ENCODE results near the gene MBLAC2. TPM values are rescaled to one million over a fixed set of nuclear protein-coding genes. Genes with fewer than 3 reads are reported as not detected.

The MBLAC2 gene
- total and polyA plus RNA-seq, 2 experiments from 2014 or later, result 4.3 to 8.1 TPM

DNA sequence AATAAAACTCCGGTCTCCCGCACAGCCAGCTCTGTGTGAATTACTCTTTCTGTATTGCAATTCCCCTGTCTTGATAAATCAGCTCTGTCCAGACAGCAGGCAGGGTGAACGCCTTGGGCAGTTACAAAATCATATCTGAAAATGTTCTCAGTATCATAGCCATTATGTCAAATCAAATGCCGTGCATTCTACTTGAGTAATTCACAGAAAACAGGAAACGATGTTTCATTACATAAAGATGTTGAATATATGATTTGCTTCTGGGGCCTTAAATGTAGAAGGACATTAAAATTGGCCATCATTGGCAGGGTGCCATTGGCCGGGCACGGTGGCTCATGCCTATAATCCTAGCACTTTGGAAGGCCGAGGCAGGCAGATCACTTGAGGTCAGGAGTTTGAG, 8.6 kb upstream of the MBLAC2 start:
- Histone ChIP-seq H3K9me2 (ENCODE audit: insufficient read depth) (no peaks in the 10 kb centered on the region), H3K27ac (ENCODE audit: low read depth) (no peak overlapping the region), H4K20me1 (replicated peaks; ENCODE audit: insufficient read depth) (peaks cover 3% of the 10 kb centered on the region; the same call in 1 of the 2 replicates), H3K36me3 (ENCODE audit: insufficient read depth) (peaks cover 27% of the 10 kb centered on the region; the same call in 1 of the 2 replicates), H3F3A (replicated peaks; ENCODE audit: low read depth) (peaks cover 3% of the 10 kb centered on the region; the same call in 1 of the 2 replicates), H2AFZ (no peak overlapping the region), H3K4me1 (ENCODE audit: insufficient read depth) (peaks cover 27% of the 10 kb centered on the region), H3K4me3 (no peak overlapping the region), H3K4me2 (no peak overlapping the region), H3K79me2 (replicated peaks; ENCODE audit: insufficient read depth) (peaks cover 88% of the 10 kb centered on the region), H3K27me3 (ENCODE audit: insufficient read depth) (no peaks in the 10 kb centered on the region)
- ATAC-seq, result no peak
- peaks cover 50% of the 10 kb centered on the region for H3K4me1 Mint-ChIP-seq
- H3K27me3 Mint-ChIP-seq (ENCODE audit: insufficient read depth, low read depth, poor library complexity), result peaks cover 6% of the 10 kb centered on the region
- peak overlapping the region; percentile 92 for H3K27ac Mint-ChIP-seq
- TF ChIP-seq JUNB (IDR thresholded peaks at IDR 0.05; ENCODE audit: unreplicated experiment) (no peak), CREB1 (CRISPR knock-in tag; IDR thresholded peaks at IDR 0.05; ENCODE audit: low read depth) (no peak)
- TF ChIP-seq, protein P1, sequence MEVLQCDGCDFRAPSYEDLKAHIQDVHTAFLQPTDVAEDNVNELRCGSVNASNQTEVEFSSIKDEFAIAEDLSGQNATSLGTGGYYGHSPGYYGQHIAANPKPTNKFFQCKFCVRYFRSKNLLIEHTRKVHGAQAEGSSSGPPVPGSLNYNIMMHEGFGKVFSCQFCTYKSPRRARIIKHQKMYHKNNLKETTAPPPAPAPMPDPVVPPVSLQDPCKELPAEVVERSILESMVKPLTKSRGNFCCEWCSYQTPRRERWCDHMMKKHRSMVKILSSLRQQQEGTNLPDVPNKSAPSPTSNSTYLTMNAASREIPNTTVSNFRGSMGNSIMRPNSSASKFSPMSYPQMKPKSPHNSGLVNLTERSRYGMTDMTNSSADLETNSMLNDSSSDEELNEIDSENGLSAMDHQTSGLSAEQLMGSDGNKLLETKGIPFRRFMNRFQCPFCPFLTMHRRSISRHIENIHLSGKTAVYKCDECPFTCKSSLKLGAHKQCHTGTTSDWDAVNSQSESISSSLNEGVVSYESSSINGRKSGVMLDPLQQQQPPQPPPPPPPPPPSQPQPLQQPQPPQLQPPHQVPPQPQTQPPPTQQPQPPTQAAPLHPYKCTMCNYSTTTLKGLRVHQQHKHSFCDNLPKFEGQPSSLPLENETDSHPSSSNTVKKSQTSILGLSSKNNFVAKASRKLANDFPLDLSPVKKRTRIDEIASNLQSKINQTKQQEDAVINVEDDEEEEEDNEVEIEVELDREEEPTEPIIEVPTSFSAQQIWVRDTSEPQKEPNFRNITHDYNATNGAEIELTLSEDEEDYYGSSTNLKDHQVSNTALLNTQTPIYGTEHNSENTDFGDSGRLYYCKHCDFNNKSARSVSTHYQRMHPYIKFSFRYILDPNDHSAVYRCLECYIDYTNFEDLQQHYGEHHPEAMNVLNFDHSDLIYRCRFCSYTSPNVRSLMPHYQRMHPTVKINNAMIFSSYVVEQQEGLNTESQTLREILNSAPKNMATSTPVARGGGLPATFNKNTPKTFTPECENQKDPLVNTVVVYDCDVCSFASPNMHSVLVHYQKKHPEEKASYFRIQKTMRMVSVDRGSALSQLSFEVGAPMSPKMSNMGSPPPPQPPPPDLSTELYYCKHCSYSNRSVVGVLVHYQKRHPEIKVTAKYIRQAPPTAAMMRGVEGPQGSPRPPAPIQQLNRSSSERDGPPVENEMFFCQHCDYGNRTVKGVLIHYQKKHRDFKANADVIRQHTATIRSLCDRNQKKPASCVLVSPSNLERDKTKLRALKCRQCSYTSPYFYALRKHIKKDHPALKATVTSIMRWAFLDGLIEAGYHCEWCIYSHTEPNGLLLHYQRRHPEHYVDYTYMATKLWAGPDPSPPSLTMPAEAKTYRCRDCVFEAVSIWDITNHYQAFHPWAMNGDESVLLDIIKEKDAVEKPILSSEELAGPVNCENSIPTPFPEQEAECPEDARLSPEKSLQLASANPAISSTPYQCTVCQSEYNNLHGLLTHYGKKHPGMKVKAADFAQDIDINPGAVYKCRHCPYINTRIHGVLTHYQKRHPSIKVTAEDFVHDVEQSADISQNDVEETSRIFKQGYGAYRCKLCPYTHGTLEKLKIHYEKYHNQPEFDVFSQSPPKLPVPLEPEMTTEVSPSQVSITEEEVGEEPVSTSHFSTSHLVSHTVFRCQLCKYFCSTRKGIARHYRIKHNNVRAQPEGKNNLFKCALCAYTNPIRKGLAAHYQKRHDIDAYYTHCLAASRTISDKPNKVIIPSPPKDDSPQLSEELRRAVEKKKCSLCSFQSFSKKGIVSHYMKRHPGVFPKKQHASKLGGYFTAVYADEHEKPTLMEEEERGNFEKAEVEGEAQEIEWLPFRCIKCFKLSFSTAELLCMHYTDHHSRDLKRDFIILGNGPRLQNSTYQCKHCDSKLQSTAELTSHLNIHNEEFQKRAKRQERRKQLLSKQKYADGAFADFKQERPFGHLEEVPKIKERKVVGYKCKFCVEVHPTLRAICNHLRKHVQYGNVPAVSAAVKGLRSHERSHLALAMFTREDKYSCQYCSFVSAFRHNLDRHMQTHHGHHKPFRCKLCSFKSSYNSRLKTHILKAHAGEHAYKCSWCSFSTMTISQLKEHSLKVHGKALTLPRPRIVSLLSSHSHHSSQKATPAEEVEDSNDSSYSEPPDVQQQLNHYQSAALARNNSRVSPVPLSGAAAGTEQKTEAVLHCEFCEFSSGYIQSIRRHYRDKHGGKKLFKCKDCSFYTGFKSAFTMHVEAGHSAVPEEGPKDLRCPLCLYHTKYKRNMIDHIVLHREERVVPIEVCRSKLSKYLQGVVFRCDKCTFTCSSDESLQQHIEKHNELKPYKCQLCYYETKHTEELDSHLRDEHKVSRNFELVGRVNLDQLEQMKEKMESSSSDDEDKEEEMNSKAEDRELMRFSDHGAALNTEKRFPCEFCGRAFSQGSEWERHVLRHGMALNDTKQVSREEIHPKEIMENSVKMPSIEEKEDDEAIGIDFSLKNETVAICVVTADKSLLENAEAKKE (CRISPR knock-in tag; IDR thresholded peaks at IDR 0.05), result no peak
- H3K36me3 Mint-ChIP-seq (ENCODE audit: low read depth), result peaks cover 88% of the 10 kb centered on the region
- no peak for DNase-seq (ENCODE audit: low spot score)
- peak overlapping the region; percentile 28; the same call in 1 of the 3 replicates for H3K4me3 Mint-ChIP-seq
- H3K9me3 Mint-ChIP-seq, result no peaks in the 10 kb centered on the region

DNA sequence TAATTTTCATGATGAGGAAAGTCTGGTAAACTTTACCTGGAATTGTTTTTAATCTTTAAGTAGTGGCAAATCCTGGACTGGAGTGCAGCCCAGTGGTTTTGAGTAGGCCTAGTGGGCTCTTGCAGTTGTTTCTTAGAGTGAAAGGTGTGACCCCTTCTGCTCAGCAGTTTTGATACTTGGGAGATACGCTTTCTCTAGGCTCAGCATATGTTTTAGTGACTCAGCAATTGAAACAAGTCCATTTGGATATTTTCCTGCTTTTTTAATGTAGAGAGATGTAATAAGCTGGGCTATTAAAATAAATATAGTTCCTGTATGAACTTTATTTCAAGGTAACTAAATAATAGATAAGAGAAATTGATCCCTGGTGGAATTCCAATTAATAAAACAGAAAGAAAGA, 6.1 kb upstream of the MBLAC2 start:
- Mint-ChIP-seq H3K27ac (peak overlapping the region; percentile 72), H3K9me3 (no peaks in the 10 kb centered on the region)
- H2AFZ ChIP-seq, result no peak overlapping the region
- TF ChIP-seq EZH2phosphoT487 (IDR thresholded peaks at IDR 0.05; ENCODE audit: unreplicated experiment) (no peak), POLR2AphosphoS5 (IDR thresholded peaks at IDR 0.05; ENCODE audit: low read depth) (no peak), JUNB (IDR thresholded peaks at IDR 0.05; ENCODE audit: unreplicated experiment) (no peak), CREB1 (CRISPR knock-in tag; IDR thresholded peaks at IDR 0.05; ENCODE audit: low read depth) (no peak), NANOG (IDR thresholded peaks at IDR 0.05; ENCODE audit: borderline replicate concordance) (no peak), ZNF114 (CRISPR knock-in tag; IDR thresholded peaks at IDR 0.05) (no peak), ZNF331 (CRISPR knock-in tag; IDR thresholded peaks at IDR 0.05; ENCODE audit: low read depth) (no peak)
- TF ChIP-seq, protein P2, sequence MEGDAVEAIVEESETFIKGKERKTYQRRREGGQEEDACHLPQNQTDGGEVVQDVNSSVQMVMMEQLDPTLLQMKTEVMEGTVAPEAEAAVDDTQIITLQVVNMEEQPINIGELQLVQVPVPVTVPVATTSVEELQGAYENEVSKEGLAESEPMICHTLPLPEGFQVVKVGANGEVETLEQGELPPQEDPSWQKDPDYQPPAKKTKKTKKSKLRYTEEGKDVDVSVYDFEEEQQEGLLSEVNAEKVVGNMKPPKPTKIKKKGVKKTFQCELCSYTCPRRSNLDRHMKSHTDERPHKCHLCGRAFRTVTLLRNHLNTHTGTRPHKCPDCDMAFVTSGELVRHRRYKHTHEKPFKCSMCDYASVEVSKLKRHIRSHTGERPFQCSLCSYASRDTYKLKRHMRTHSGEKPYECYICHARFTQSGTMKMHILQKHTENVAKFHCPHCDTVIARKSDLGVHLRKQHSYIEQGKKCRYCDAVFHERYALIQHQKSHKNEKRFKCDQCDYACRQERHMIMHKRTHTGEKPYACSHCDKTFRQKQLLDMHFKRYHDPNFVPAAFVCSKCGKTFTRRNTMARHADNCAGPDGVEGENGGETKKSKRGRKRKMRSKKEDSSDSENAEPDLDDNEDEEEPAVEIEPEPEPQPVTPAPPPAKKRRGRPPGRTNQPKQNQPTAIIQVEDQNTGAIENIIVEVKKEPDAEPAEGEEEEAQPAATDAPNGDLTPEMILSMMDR (conservative IDR thresholded peaks at IDR 0.05; ENCODE audit: low read depth in 2 of 2), result no peak
- TF ChIP-seq, protein P3, sequence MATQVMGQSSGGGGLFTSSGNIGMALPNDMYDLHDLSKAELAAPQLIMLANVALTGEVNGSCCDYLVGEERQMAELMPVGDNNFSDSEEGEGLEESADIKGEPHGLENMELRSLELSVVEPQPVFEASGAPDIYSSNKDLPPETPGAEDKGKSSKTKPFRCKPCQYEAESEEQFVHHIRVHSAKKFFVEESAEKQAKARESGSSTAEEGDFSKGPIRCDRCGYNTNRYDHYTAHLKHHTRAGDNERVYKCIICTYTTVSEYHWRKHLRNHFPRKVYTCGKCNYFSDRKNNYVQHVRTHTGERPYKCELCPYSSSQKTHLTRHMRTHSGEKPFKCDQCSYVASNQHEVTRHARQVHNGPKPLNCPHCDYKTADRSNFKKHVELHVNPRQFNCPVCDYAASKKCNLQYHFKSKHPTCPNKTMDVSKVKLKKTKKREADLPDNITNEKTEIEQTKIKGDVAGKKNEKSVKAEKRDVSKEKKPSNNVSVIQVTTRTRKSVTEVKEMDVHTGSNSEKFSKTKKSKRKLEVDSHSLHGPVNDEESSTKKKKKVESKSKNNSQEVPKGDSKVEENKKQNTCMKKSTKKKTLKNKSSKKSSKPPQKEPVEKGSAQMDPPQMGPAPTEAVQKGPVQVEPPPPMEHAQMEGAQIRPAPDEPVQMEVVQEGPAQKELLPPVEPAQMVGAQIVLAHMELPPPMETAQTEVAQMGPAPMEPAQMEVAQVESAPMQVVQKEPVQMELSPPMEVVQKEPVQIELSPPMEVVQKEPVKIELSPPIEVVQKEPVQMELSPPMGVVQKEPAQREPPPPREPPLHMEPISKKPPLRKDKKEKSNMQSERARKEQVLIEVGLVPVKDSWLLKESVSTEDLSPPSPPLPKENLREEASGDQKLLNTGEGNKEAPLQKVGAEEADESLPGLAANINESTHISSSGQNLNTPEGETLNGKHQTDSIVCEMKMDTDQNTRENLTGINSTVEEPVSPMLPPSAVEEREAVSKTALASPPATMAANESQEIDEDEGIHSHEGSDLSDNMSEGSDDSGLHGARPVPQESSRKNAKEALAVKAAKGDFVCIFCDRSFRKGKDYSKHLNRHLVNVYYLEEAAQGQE (IDR thresholded peaks at IDR 0.05; ENCODE audit: unreplicated experiment), result no peak

More for the DNA sequence above, 6.1 kb upstream of the MBLAC2 start:
- peaks cover 46% of the 10 kb centered on the region for H3K4me1 ChIP-seq (ENCODE audit: insufficient read depth)
- H3K4me1 Mint-ChIP-seq, result peaks cover 69% of the 10 kb centered on the region
- peaks cover 9% of the 10 kb centered on the region; the same call in 1 of the 2 replicates for H3K36me3 ChIP-seq (ENCODE audit: insufficient read depth)
- peaks cover 20% of the 10 kb centered on the region; the same call in 1 of the 2 replicates for H3F3A ChIP-seq (replicated peaks; ENCODE audit: low read depth)
- peaks cover 6% of the 10 kb centered on the region for H3K27me3 Mint-ChIP-seq (ENCODE audit: insufficient read depth, low read depth, poor library complexity)
- DNase-seq (ENCODE audit: low spot score), result no peak
- no peaks in the 10 kb centered on the region for H3K9me2 ChIP-seq (ENCODE audit: insufficient read depth)
- H3K4me3 ChIP-seq, result no peak overlapping the region
- H3K4me3 Mint-ChIP-seq, result peak overlapping the region; percentile 11; the same call in 1 of the 3 replicates
- no peaks in the 10 kb centered on the region for H3K27me3 ChIP-seq (ENCODE audit: insufficient read depth)
- H3K4me2 ChIP-seq, result no peak overlapping the region
- peaks cover 72% of the 10 kb centered on the region for H3K36me3 Mint-ChIP-seq (ENCODE audit: low read depth)
- peak overlapping the region; percentile 83 for H3K27ac ChIP-seq (ENCODE audit: low read depth)
- peaks cover 90% of the 10 kb centered on the region for H3K79me2 ChIP-seq (replicated peaks; ENCODE audit: insufficient read depth)
- no peak for ATAC-seq
- H4K20me1 ChIP-seq (replicated peaks; ENCODE audit: insufficient read depth), result no peaks in the 10 kb centered on the region; the same call in 1 of the 2 replicates

Measured in GM23338 (cell line).